ENCODE measurements around the gene RNF215. TPM values are rescaled to one million over a fixed set of nuclear protein-coding genes. Genes with fewer than 3 reads are reported as not detected.

Gene RNF215
- total RNA-seq, 1 experiment from 2014 or later: 18.4 TPM

- BruUV-seq (replicated peaks): no TSS peak
- ChIA-PET CTCF (interaction anchor here (0.6 to 1.4 kb wide), 7 partner anchors 17 to 92 kb away, joined by 3 to 8 read pairs (median 3); partner anchors contain the start of gene MTFP1), POLR2A (interaction anchor here (16.9 kb wide), 1 partner anchor 30 kb away, joined by 532 read pairs; the partner anchor contains the start of gene MTFP1)
- Mint-ChIP-seq H3K27ac (ENCODE audit: low read depth, unreplicated experiment) (peak overlapping the region; percentile 57), H3K4me3 (ENCODE audit: unreplicated experiment) (no peak overlapping the region), H3K27me3 (ENCODE audit: insufficient read depth, unreplicated experiment) (no peaks in the 10 kb centered on the region), H3K4me1 (ENCODE audit: insufficient read depth, unreplicated experiment) (peaks cover 12% of the 10 kb centered on the region), H3K36me3 (ENCODE audit: insufficient read depth, unreplicated experiment) (no peaks in the 10 kb centered on the region), H3K9me3 (ENCODE audit: unreplicated experiment) (no peaks in the 10 kb centered on the region)
- DNase-seq (ENCODE audit: unreplicated experiment): no peak
- intact Hi-C loops (cut with micrococcal nuclease): no loop called here
- no peak for TF ChIP-seq CTCF (IDR thresholded peaks at IDR 0.05; ENCODE audit: unreplicated experiment)
Measured at GRCh38 chr22:30393885-30394284, 6.7 kb upstream of the RNF215 start.

GRCh38 chr22:30393322-30393680, 6.1 kb upstream of the RNF215 start:
- intact Hi-C loops (cut with micrococcal nuclease): no loop called here
- H3K27me3 Mint-ChIP-seq (ENCODE audit: insufficient read depth, unreplicated experiment): no peaks in the 10 kb centered on the region
- H3K9me3 Mint-ChIP-seq (ENCODE audit: unreplicated experiment): no peaks in the 10 kb centered on the region
- no peak overlapping the region for H3K4me3 Mint-ChIP-seq (ENCODE audit: unreplicated experiment)
- ChIA-PET POLR2A (interaction anchor here (16.9 kb wide), 1 partner anchor 30 kb away, joined by 532 read pairs; the partner anchor contains the start of gene MTFP1), CTCF (interaction anchor here (0.6 to 1.3 kb wide), 4 partner anchors 29 to 93 kb away, joined by 3 to 8 read pairs (median 4); partner anchors contain the start of gene MTFP1)
- H3K36me3 Mint-ChIP-seq (ENCODE audit: insufficient read depth, unreplicated experiment): no peaks in the 10 kb centered on the region
- no peak for DNase-seq (ENCODE audit: unreplicated experiment)
- BruUV-seq (replicated peaks): no TSS peak
- TF ChIP-seq CTCF (IDR thresholded peaks at IDR 0.05; ENCODE audit: unreplicated experiment): no peak
- no peak overlapping the region for H3K27ac Mint-ChIP-seq (ENCODE audit: low read depth, unreplicated experiment)
- H3K4me1 Mint-ChIP-seq (ENCODE audit: insufficient read depth, unreplicated experiment): peaks cover 6% of the 10 kb centered on the region

GRCh38 chr22:30392661-30393321, 5.6 kb upstream of the RNF215 start:
- H3K9me3 Mint-ChIP-seq (ENCODE audit: unreplicated experiment): no peaks in the 10 kb centered on the region
- no peak for TF ChIP-seq CTCF (IDR thresholded peaks at IDR 0.05; ENCODE audit: unreplicated experiment)
- CTCF ChIA-PET: interaction anchor here (0.9 to 6.3 kb wide), 11 partner anchors 12 to 363 kb away, joined by 3 to 83 read pairs (median 13); partner anchors contain the start of genes CASTOR1 and MTFP1
- BruUV-seq (replicated peaks): no TSS peak
- no peaks in the 10 kb centered on the region for H3K27me3 Mint-ChIP-seq (ENCODE audit: insufficient read depth, unreplicated experiment)
- intact Hi-C loops (cut with micrococcal nuclease): no loop called here
- no peak overlapping the region for H3K4me3 Mint-ChIP-seq (ENCODE audit: unreplicated experiment)
- DNase-seq (ENCODE audit: unreplicated experiment): no peak
- POLR2A ChIA-PET: interaction anchor here (0.6 to 16.9 kb wide), 3 partner anchors 19 to 955 kb away, joined by 4 to 532 read pairs (median 13); partner anchors contain the start of gene MTFP1
- no peak overlapping the region for H3K27ac Mint-ChIP-seq (ENCODE audit: low read depth, unreplicated experiment)
- no peaks in the 10 kb centered on the region for H3K36me3 Mint-ChIP-seq (ENCODE audit: insufficient read depth, unreplicated experiment)
- H3K4me1 Mint-ChIP-seq (ENCODE audit: insufficient read depth, unreplicated experiment): peaks cover 1% of the 10 kb centered on the region

- Mint-ChIP-seq H3K9me3 (ENCODE audit: unreplicated experiment) (no peaks in the 10 kb centered on the region), H3K27me3 (ENCODE audit: insufficient read depth, unreplicated experiment) (no peaks in the 10 kb centered on the region), H3K4me1 (ENCODE audit: insufficient read depth, unreplicated experiment) (peaks cover 10% of the 10 kb centered on the region), H3K4me3 (ENCODE audit: unreplicated experiment) (no peak overlapping the region), H3K36me3 (ENCODE audit: insufficient read depth, unreplicated experiment) (peaks cover 7% of the 10 kb centered on the region), H3K27ac (ENCODE audit: low read depth, unreplicated experiment) (no peak overlapping the region)
- peak; percentile 85 for DNase-seq (ENCODE audit: unreplicated experiment)
- peak; percentile 81 for TF ChIP-seq CTCF (IDR thresholded peaks at IDR 0.05; ENCODE audit: unreplicated experiment)
- CTCF ChIA-PET: interaction anchor here (0.6 to 6.3 kb wide), 36 partner anchors 10 to 424 kb away, joined by 3 to 83 read pairs (median 4); partner anchors contain the start of genes CASTOR1 and MTFP1
- intact Hi-C loops (cut with micrococcal nuclease): loop anchor here (1.0 kb wide), 1 partner anchor 35 kb away; no protein-coding TSS in a partner anchor
- no TSS peak for BruUV-seq (replicated peaks)
- POLR2A ChIA-PET: interaction anchor here (1.0 to 16.9 kb wide), 6 partner anchors 21 to 364 kb away, joined by 3 to 532 read pairs (median 5); partner anchors contain the start of gene MTFP1
Measured at GRCh38 chr22:30390974-30391691, 3.9 kb upstream of the RNF215 start.
